ENCODE measurements around the gene CDCA3. TPM values are rescaled to one million over a fixed set of nuclear protein-coding genes. Genes with fewer than 3 reads are reported as not detected.
A peak's percentile ranks its signal among the peaks of the same experiment; 100 is the strongest.

CDCA3 gene
- total RNA-seq, 3 donors from 2014 or later: 2.8 to 15.3 (median 5.2) TPM

DNA sequence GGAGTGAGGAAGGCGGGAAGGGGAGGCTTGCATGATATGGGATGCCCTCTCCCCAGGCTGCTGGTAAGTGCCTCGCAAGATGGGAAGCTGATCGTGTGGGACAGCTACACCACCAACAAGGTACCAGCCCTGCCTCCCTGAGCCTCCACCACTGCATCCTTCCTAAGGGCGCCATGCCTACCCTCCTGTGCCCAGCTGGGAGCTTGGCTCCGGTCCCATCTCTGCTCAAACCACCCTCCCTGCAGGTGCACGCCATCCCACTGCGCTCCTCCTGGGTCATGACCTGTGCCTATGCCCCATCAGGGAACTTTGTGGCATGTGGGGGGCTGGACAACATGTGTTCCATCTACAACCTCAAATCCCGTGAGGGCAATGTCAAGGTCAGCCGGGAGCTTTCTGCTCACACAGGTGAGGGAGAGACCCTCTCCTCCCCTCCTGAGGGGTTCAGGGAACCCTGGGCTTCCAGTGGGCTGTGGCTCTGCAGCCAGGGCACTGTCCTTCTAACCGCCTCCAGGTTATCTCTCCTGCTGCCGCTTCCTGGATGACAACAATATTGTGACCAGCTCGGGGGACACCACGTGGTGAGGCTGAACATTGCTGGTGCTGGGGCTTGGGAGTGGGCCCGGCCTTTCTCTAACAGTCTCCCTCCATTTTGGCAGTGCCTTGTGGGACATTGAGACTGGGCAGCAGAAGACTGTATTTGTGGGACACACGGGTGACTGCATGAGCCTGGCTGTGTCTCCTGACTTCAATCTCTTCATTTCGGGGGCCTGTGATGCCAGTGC is 7.8 kb downstream of the CDCA3 start:
- Histone ChIP-seq H3K36me3 (ENCODE audit: low read depth) (no peaks in the 10 kb centered on the region), H3K4me1 (ENCODE audit: low read depth) (no peaks in the 10 kb centered on the region), H3K4me3 (no peak overlapping the region), H3K9me3 (no peaks in the 10 kb centered on the region)
- intact Hi-C loops (cut with DNase I, micrococcal nuclease): no loop called here
- no peak for DNase-seq
- ATAC-seq: peak; percentile 42
- TF ChIP-seq, protein P1, sequence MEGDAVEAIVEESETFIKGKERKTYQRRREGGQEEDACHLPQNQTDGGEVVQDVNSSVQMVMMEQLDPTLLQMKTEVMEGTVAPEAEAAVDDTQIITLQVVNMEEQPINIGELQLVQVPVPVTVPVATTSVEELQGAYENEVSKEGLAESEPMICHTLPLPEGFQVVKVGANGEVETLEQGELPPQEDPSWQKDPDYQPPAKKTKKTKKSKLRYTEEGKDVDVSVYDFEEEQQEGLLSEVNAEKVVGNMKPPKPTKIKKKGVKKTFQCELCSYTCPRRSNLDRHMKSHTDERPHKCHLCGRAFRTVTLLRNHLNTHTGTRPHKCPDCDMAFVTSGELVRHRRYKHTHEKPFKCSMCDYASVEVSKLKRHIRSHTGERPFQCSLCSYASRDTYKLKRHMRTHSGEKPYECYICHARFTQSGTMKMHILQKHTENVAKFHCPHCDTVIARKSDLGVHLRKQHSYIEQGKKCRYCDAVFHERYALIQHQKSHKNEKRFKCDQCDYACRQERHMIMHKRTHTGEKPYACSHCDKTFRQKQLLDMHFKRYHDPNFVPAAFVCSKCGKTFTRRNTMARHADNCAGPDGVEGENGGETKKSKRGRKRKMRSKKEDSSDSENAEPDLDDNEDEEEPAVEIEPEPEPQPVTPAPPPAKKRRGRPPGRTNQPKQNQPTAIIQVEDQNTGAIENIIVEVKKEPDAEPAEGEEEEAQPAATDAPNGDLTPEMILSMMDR (IDR thresholded peaks at IDR 0.05): no peak

DNA sequence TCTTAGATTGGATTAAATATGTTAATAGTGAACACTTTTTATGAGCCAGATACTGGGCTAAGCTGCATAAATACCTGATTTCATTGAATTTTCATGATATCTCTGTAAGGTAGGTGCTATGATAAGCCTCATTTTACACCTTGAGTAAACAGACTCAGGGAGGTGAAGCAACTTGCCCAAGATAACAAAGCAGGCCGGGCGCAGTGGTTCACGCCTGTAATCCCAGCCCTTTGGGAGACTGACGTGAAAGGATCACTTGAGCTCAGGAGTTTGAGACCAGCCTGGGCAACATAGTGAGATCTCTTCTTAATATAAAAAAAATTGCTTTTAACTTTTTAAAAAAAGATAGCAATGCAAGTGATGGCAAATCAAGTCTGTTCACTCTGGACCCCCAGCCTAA is 9.0 kb downstream of the CDCA3 start:
- H3K36me3 ChIP-seq (ENCODE audit: low read depth): no peaks in the 10 kb centered on the region
- TF ChIP-seq, protein P1 (IDR thresholded peaks at IDR 0.05): no peak
- H3K9me3 ChIP-seq: no peaks in the 10 kb centered on the region
- no peak for ATAC-seq
- no peaks in the 10 kb centered on the region for H3K4me1 ChIP-seq (ENCODE audit: low read depth)
- no peak for DNase-seq
- intact Hi-C loops (cut with DNase I, micrococcal nuclease): no loop called here
- no peak overlapping the region for H3K4me3 ChIP-seq

DNA sequence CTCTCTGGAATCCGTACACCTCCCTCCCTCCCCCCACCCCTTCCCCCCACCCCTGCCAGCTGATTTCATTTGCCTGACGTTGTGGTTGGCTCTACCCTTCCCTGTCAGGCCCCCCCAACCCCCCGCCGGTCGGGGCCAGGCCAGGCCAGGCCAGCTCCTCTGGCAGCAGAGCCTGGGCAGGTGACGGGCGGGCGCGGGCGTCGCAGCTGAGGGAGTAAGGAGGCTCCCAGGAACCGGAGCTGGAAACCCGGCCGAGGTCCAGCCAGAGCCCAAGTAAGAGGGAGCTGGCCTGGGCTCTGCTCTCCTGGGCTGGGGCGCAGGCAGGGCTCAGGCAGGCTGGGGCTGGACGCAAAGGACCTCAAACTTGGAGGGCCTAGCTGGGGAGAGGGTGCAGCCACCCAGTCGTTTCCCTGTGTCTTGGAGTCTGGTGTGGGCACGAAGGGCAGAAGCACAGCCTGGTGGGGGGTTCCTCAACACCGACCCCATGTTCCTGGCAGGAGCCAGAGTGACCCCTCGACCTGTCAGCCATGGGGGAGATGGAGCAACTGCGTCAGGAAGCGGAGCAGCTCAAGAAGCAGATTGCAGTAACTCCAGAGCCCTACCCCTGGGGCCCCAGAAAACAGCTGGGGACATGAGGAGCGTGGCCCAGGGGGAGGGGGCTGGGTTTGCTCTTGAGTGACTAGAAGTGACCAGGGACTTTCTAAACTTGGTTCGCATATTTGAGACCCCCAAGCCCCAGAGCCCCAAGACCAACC is 10.1 kb downstream of the CDCA3 start, which contains the start of gene GNB3:
Gene GNB3, plus strand, starts transcription at position 165 of the 755 bp plus-strand sequence. Its CDS starts 363 bp downstream, at position 528.
- no peaks in the 10 kb centered on the region for H3K36me3 ChIP-seq (ENCODE audit: low read depth)
- intact Hi-C loops (cut with DNase I, micrococcal nuclease): no loop called here
- no peak for ATAC-seq
- H3K4me1 ChIP-seq (ENCODE audit: low read depth): no peaks in the 10 kb centered on the region
- H3K4me3 ChIP-seq: no peak within 1 kb of the TSS
- peak in 1 of 3 donors; percentile 40 for DNase-seq
- TF ChIP-seq, protein P1 (IDR thresholded peaks at IDR 0.05): no peak
- no peaks in the 10 kb centered on the region for H3K9me3 ChIP-seq

DNA sequence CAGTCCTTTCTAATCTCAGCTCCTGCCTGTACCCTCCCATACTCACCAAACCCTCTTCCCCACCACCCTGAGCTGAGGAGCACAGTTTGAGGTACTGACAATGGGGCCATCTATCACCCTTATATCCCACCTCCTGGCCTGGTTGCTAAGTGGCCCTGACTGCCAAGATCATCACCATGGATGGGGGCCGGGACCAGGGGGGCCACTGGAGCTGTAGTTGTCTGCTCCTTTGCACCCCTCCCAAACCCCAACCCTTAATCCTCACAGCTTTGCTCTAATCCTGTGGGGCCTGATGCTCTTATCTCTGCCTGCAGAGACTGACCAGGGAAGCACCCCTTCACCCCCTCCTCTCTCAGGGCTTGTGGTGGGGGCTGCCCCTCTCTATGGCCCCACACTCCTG is 10.8 kb downstream of the CDCA3 start:
- H3K4me1 ChIP-seq (ENCODE audit: low read depth): no peaks in the 10 kb centered on the region
- H3K36me3 ChIP-seq (ENCODE audit: low read depth): no peaks in the 10 kb centered on the region
- DNase-seq: no peak
- no peak for ATAC-seq
- H3K9me3 ChIP-seq: no peaks in the 10 kb centered on the region
- intact Hi-C loops (cut with DNase I, micrococcal nuclease): no loop called here
- H3K4me3 ChIP-seq: no peak overlapping the region
- TF ChIP-seq, protein P1 (IDR thresholded peaks at IDR 0.05): no peak

DNA sequence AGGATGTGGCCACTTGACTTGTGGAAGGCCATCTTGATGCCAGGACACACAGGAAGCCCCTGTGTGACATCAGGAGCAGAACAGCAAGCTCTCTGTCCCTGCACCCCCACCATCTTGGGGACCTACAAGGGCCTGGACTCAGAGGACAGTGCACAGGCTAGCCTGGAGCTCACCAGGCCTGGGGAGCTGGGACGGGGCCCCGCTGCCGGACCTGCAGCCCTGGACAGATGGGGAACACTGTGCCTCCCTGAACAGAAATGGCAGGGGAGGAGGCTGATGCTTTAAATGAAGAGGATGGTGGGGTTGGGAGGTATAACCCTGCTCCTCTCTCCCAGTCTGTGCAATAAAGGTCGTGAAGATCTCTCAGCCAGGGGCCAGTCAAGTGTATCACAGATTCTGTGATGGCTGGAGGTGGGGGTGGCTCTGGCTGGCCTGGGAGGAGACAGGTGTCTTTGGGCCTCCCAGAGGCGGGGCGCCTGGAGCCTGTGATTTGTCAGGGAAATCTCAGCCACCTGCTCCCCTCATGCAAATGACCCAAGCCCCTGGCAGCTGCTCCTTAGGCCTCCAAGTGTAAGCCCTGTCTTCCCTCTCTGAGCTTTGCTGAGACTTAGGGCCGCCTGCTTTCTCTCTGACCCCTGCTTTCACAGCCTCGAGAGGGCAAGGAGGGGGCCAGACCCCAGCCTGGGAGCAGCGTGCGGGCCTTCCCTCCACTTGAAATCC is 11.4 kb downstream of the CDCA3 start:
- TF ChIP-seq, protein P1 (IDR thresholded peaks at IDR 0.05): no peak
- H3K4me3 ChIP-seq: no peak overlapping the region
- intact Hi-C loops (cut with DNase I, micrococcal nuclease): no loop called here
- H3K9me3 ChIP-seq: no peaks in the 10 kb centered on the region
- DNase-seq (peak; percentile 34 to 75 (median 52)), ATAC-seq (peak; percentile 56)
- no peaks in the 10 kb centered on the region for H3K36me3 ChIP-seq (ENCODE audit: low read depth)
- no peaks in the 10 kb centered on the region for H3K4me1 ChIP-seq (ENCODE audit: low read depth)
